Astrocyte (in vitro differentiated cells and primary cell): ENCODE measurements around the gene PMS2. TPM values are rescaled to one million over a fixed set of nuclear protein-coding genes. Genes with fewer than 3 reads are reported as not detected.

Source experiments
- DNase-seq: peaks from one replicate; pipeline ENCODE4 v3.0.0-alpha.2; 2010; ENCODE audit warnings: low read depth
- FAIRE-seq: peaks from 2 replicates; lab custom pipeline; 2011; peaks lifted over from hg19 to GRCh38; lab: Jason Lieb, UNC
- H2AFZ ChIP-seq: 2 replicates; pipeline ENCODE4 v1.6.0; 2012; ENCODE audit warnings: low read depth, low read length, inconsistent platforms
- H3K27ac ChIP-seq: 2 replicates; pipeline ENCODE4 v1.5.1; 2011; ENCODE audit warnings: low read depth, low read length, inconsistent platforms
- H3K27me3 ChIP-seq: 2 replicates; pipeline ENCODE4 v1.6.0; 2011; ENCODE audit warnings: low read length, inconsistent platforms; ENCODE audit not compliant: insufficient read depth
- H3K36me3 ChIP-seq: 2 replicates; pipeline ENCODE4 v1.5.1; 2011; ENCODE audit warnings: low read length, inconsistent platforms; ENCODE audit not compliant: insufficient read depth
- H3K4me1 ChIP-seq: 2 replicates; pipeline ENCODE4 v1.5.1; 2011; ENCODE audit warnings: low read length, inconsistent platforms; ENCODE audit not compliant: insufficient read depth
- H3K4me2 ChIP-seq: 2 replicates; pipeline ENCODE4 v1.6.0; 2012; ENCODE audit warnings: low read length, inconsistent platforms
- H3K4me3 ChIP-seq: 2 replicates; pipeline ENCODE4 v1.5.1; 2011; ENCODE audit warnings: low read depth, mild to moderate bottlenecking, low read length, inconsistent platforms; ENCODE audit not compliant: insufficient read depth
- H3K79me2 ChIP-seq: 2 replicates; pipeline ENCODE4 v1.6.0; 2012; ENCODE audit warnings: mild to moderate bottlenecking, low read length, inconsistent platforms; ENCODE audit not compliant: insufficient read depth
- H3K9ac ChIP-seq: 2 replicates; pipeline ENCODE4 v1.6.0; 2012; ENCODE audit warnings: mild to moderate bottlenecking, low read length, inconsistent platforms
- H3K9me3 ChIP-seq: 2 replicates; pipeline ENCODE4 v1.5.1; 2012; ENCODE audit warnings: low read depth, mild to moderate bottlenecking, low read length, inconsistent platforms; ENCODE audit not compliant: insufficient read depth
- H4K20me1 ChIP-seq: 2 replicates; pipeline ENCODE4 v1.6.0; 2012; ENCODE audit warnings: low read length, inconsistent platforms; ENCODE audit not compliant: insufficient read depth
- H3K27ac Mint-ChIP-seq: one replicate; pipeline ENCODE4 v1.8.0; 2021; ENCODE audit warnings: mild to moderate bottlenecking, mixed read lengths; ENCODE audit not compliant: unreplicated experiment
- H3K27me3 Mint-ChIP-seq: one replicate; pipeline ENCODE4 v1.8.0; 2021; ENCODE audit warnings: low read depth, mixed read lengths; ENCODE audit not compliant: unreplicated experiment
- H3K36me3 Mint-ChIP-seq: one replicate; pipeline ENCODE4 v1.8.0; 2021; ENCODE audit warnings: low read depth, mixed read lengths; ENCODE audit not compliant: unreplicated experiment
- H3K4me1 Mint-ChIP-seq: one replicate; pipeline ENCODE4 v1.8.0; 2021; ENCODE audit warnings: low read depth, mixed read lengths; ENCODE audit not compliant: unreplicated experiment
- H3K4me3 Mint-ChIP-seq: one replicate; pipeline ENCODE4 v1.8.0; 2021; ENCODE audit warnings: mild to moderate bottlenecking, moderate library complexity, mixed read lengths; ENCODE audit not compliant: unreplicated experiment
- H3K9me3 Mint-ChIP-seq: one replicate; pipeline ENCODE4 v1.8.0; 2021; ENCODE audit warnings: mild to moderate bottlenecking, mixed read lengths; ENCODE audit not compliant: unreplicated experiment
- EZH2 ChIP-seq: IDR thresholded peaks from 2 replicates; pipeline ENCODE4 v1.6.1; 2012; ENCODE audit warnings: mild to moderate bottlenecking, low read length, inconsistent platforms; ENCODE audit not compliant: insufficient read depth
- total RNA-seq: library from RNA; stranded (reverse); gene quantifications from 2 replicates; pipeline ENCODE4 v1.2.1, GENCODE V29; 2021
- TF ChIP-seq, protein P1 (sequence below): IDR thresholded peaks from 2 replicates; pipeline ENCODE4 v1.5.1; 2011; ENCODE audit warnings: low read depth, mild to moderate bottlenecking, inconsistent platforms, low read length, moderate library complexity; ENCODE audit not compliant: insufficient read depth

PMS2 gene
- total RNA-seq, 1 donor from 2014 or later, result 15.3 TPM

DNA sequence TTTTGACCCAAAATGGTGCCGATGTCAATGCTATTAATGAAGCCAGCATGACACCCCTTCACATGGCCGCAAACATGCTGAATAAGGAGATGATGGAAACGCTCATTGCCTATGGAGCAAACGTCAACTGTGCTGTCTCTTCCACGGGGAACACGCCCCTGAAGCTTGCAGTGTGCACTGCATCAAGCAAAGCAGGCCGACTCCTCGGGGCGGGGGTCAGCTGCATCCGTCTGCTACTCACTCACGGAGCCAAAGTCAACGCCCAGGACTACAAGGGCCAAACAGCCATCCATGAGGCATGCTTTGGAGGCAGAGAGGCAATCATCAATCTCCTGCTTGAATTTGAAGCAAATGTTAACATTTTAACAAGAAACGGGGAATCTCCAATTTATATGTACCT, 26.8 kb upstream of the PMS2 start:
- no peak overlapping the region for H3K9ac ChIP-seq
- H3K4me1 ChIP-seq, result no peaks in the 10 kb centered on the region
- Mint-ChIP-seq H3K9me3 (no peaks in the 10 kb centered on the region), H3K27ac (no peak overlapping the region), H3K4me3 (no peak overlapping the region), H3K36me3 (peaks cover 15% of the 10 kb centered on the region), H3K27me3 (no peaks in the 10 kb centered on the region), H3K4me1 (no peaks in the 10 kb centered on the region)
- FAIRE-seq (no peak), DNase-seq (no peak)
- H3K27me3 ChIP-seq, result no peaks in the 10 kb centered on the region
- peaks cover 7% of the 10 kb centered on the region for H3K79me2 ChIP-seq
- no peak overlapping the region for H3K27ac ChIP-seq
- H2AFZ ChIP-seq, result no peak overlapping the region
- TF ChIP-seq, protein P1, sequence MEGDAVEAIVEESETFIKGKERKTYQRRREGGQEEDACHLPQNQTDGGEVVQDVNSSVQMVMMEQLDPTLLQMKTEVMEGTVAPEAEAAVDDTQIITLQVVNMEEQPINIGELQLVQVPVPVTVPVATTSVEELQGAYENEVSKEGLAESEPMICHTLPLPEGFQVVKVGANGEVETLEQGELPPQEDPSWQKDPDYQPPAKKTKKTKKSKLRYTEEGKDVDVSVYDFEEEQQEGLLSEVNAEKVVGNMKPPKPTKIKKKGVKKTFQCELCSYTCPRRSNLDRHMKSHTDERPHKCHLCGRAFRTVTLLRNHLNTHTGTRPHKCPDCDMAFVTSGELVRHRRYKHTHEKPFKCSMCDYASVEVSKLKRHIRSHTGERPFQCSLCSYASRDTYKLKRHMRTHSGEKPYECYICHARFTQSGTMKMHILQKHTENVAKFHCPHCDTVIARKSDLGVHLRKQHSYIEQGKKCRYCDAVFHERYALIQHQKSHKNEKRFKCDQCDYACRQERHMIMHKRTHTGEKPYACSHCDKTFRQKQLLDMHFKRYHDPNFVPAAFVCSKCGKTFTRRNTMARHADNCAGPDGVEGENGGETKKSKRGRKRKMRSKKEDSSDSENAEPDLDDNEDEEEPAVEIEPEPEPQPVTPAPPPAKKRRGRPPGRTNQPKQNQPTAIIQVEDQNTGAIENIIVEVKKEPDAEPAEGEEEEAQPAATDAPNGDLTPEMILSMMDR, result no peak
- no peak for TF ChIP-seq EZH2
- peaks cover 60% of the 10 kb centered on the region for H3K36me3 ChIP-seq
- H3K4me3 ChIP-seq, result no peak overlapping the region
- no peak overlapping the region for H3K4me2 ChIP-seq
- H4K20me1 ChIP-seq, result peaks cover 22% of the 10 kb centered on the region
- no peaks in the 10 kb centered on the region for H3K9me3 ChIP-seq

DNA sequence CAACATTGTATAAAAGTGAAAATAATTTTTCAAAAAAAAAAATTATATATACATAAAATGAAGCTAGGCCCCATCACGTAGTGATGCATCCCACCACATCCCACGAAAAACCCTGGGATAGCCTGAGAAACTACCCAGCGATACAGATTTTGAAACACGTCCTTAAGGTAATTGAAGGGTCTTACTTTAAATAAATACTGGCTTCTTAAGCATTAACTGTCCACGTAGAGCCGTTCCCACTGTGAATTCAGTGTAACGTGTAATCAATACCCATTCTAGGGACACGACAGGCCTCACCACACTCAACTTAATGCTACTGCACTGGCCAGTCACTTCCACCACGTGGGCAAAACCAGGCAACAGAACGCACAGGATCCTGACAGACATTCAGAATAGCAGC, 26.3 kb upstream of the PMS2 start:
- no peaks in the 10 kb centered on the region for H3K27me3 Mint-ChIP-seq
- H3K27ac Mint-ChIP-seq, result no peak overlapping the region
- H3K36me3 ChIP-seq, result peaks cover 56% of the 10 kb centered on the region
- no peak for FAIRE-seq
- no peak overlapping the region for H3K27ac ChIP-seq
- DNase-seq, result no peak
- H3K9me3 Mint-ChIP-seq, result no peaks in the 10 kb centered on the region
- no peaks in the 10 kb centered on the region for H3K9me3 ChIP-seq
- H3K27me3 ChIP-seq, result no peaks in the 10 kb centered on the region
- H4K20me1 ChIP-seq, result peaks cover 22% of the 10 kb centered on the region
- H3K36me3 Mint-ChIP-seq, result peaks cover 15% of the 10 kb centered on the region
- H3K4me3 Mint-ChIP-seq, result no peak overlapping the region
- H3K4me2 ChIP-seq, result no peak overlapping the region
- no peak overlapping the region for H3K9ac ChIP-seq
- H3K4me1 ChIP-seq, result no peaks in the 10 kb centered on the region
- TF ChIP-seq EZH2, result no peak
- TF ChIP-seq, protein P1, result no peak
- H3K4me1 Mint-ChIP-seq, result no peaks in the 10 kb centered on the region
- no peak overlapping the region for H3K4me3 ChIP-seq
- peaks cover 8% of the 10 kb centered on the region for H3K79me2 ChIP-seq
- H2AFZ ChIP-seq, result no peak overlapping the region

DNA sequence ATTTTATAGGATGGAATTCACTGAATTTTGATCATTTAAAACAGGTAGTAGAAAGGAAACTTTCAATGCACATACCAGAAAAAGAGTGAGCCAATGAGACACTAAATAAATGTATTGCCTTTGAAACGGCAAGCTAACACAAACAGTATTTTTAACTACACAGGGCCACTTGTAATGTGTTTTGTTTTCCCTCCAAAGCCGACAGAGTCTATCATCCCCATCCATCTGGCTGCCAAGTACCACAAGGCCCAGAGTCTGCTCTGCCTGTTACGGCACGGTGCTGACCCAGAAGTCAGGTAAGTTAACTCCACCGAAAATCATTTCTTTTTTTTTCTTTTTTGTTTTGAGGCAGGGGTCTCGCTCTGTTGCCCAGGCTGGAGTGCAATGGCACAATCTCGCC, 23.8 kb upstream of the PMS2 start:
- Histone ChIP-seq H3K27me3 (no peaks in the 10 kb centered on the region), H4K20me1 (peaks cover 22% of the 10 kb centered on the region), H3K4me1 (no peaks in the 10 kb centered on the region), H3K27ac (no peak overlapping the region), H3K79me2 (peaks cover 10% of the 10 kb centered on the region), H3K4me2 (no peak overlapping the region), H3K4me3 (no peak overlapping the region), H3K9me3 (no peaks in the 10 kb centered on the region), H2AFZ (no peak overlapping the region), H3K36me3 (peaks cover 53% of the 10 kb centered on the region), H3K9ac (no peak overlapping the region)
- Mint-ChIP-seq H3K27ac (no peak overlapping the region), H3K9me3 (no peaks in the 10 kb centered on the region), H3K36me3 (peaks cover 18% of the 10 kb centered on the region), H3K4me3 (no peak overlapping the region), H3K27me3 (no peaks in the 10 kb centered on the region), H3K4me1 (no peaks in the 10 kb centered on the region)
- DNase-seq (no peak), FAIRE-seq (no peak)
- TF ChIP-seq EZH2, result no peak
